K562 (cell line): ENCODE measurements around the gene DEDD2. TPM values are rescaled to one million over a fixed set of nuclear protein-coding genes. Genes with fewer than 3 reads are reported as not detected.

Experiments
- ATAC-seq: fragments of 200-7000 bp; cut with Tn5 transposase; 3 replicates; pipeline ENCODE4 v1.9.1; 2020; ENCODE audit warnings: moderate library complexity
- BruUV-seq: library from RNA; stranded (reverse); fragments of 400-500 nt; replicated peaks from 2 replicates; lab custom pipeline; 2021; lab: Mats Ljungman, UMichigan
- CTCF ChIA-PET: fragments of 300-600 bp; formaldehyde crosslinking; extraction: SDS; loops from one replicate; lab custom pipeline; 2021; ENCODE audit warnings: low intra/inter-chr PET ratio; lab: Yijun Ruan, JAX
- POLR2A ChIA-PET: fragments of 300-600, 350-650 bp; sonication (Branson Sonifier 250); formaldehyde crosslinking; extraction: SDS; loops from one replicate; lab custom pipeline; 2021; ENCODE audit warnings: antibody characterized with exemption, inconsistent platforms; lab: Yijun Ruan, JAX
- DNase-seq, 4 experiments: peaks; one replicate each; pipeline versions ENCODE4 v3.0.0 to v3.0.0-alpha.2; 2011 to 2018; ENCODE audit warnings: low spot score in 3 of 4, mixed read lengths in 3 of 4; ENCODE audit errors: extremely low read depth in 1 of 4
- FAIRE-seq: peaks from 2 replicates; lab custom pipeline; 2011; peaks lifted over from hg19 to GRCh38; lab: Jason Lieb, UNC
- H2AFZ ChIP-seq: 2 replicates; pipeline ENCODE4 v1.6.0; 2011; ENCODE audit warnings: low read depth, low read length, control low read depth, inconsistent platforms
- H3K27ac ChIP-seq: fragments of 200-600 bp; 3 replicates; pipeline ENCODE4 v1.8.0; 2011; ENCODE audit warnings: low read depth, mild to moderate bottlenecking, control low read depth, inconsistent platforms, low read length, moderate library complexity, mixed read lengths; ENCODE audit errors: extremely low read depth
- H3K27me3 ChIP-seq, 2 experiments: fragments of 300-600 bp in 1 of 2; 2 replicates in 1 of 2; 3 replicates in 1 of 2; pipeline versions ENCODE4 v1.6.0 to v1.8.0; 2011; ENCODE audit warnings: inconsistent platforms in 2 of 2, low read length in 2 of 2, mild to moderate bottlenecking in 1 of 2, mixed read lengths in 1 of 2, moderate library complexity in 1 of 2; ENCODE audit not compliant: control insufficient read depth in 2 of 2, insufficient read depth in 2 of 2
- H3K36me3 ChIP-seq: fragments of 300-600 bp; 3 replicates; pipeline ENCODE4 v1.8.0; 2011; ENCODE audit warnings: mild to moderate bottlenecking, low read length, inconsistent platforms; ENCODE audit not compliant: control insufficient read depth, insufficient read depth
- H3K4me1 ChIP-seq, 2 experiments: fragments of 200-600 bp in 1 of 2; replicated peaks in 1 of 2; 2 replicates in 1 of 2; 3 replicates in 1 of 2; pipeline versions ENCODE4 v1.5.1 to v1.8.0; 2011; ENCODE audit warnings: inconsistent platforms in 2 of 2, low read length in 2 of 2, mild to moderate bottlenecking in 1 of 2, mixed read lengths in 1 of 2, moderate library complexity in 1 of 2; ENCODE audit not compliant: control insufficient read depth in 2 of 2, insufficient read depth in 2 of 2
- H3K4me2 ChIP-seq: 2 replicates; pipeline ENCODE4 v1.6.1; 2011; ENCODE audit warnings: low read length, control low read depth, inconsistent platforms, mixed read lengths; ENCODE audit not compliant: insufficient read depth
- H3K4me3 ChIP-seq: fragments of 200-600 bp; sonication (generic), shearing (Covaris generic); 2 replicates; pipeline ENCODE4 v1.5.1; 2016; ENCODE audit warnings: control low read depth, inconsistent platforms
- H3K79me2 ChIP-seq: fragments of 200-600 bp; 3 replicates; pipeline ENCODE4 v1.8.0; 2011; ENCODE audit warnings: low read length, inconsistent platforms; ENCODE audit not compliant: control insufficient read depth, insufficient read depth
- H3K9ac ChIP-seq, 2 experiments: 2 replicates each; pipeline versions ENCODE4 v1.6.0 to v1.6.1; 2011; ENCODE audit warnings: low read depth in 2 of 2, low read length in 2 of 2, control low read depth in 1 of 2, inconsistent platforms in 1 of 2, mild to moderate bottlenecking in 1 of 2, mixed read lengths in 1 of 2; ENCODE audit not compliant: insufficient read depth in 1 of 2
- H3K9me1 ChIP-seq: one replicate; pipeline ENCODE4 v1.6.0; 2011; ENCODE audit warnings: inconsistent platforms, mild to moderate bottlenecking, low read length, moderate library complexity; ENCODE audit not compliant: control insufficient read depth, insufficient read depth
- H3K9me3 ChIP-seq: replicated peaks from 2 replicates; pipeline ENCODE4 v1.5.1; 2011; ENCODE audit warnings: low read depth, low read length, inconsistent platforms; ENCODE audit not compliant: control insufficient read depth, insufficient read depth
- H4K20me1 ChIP-seq: replicated peaks from 2 replicates; pipeline ENCODE4 v1.6.1; 2011; ENCODE audit warnings: low read length, inconsistent platforms, mixed read lengths; ENCODE audit not compliant: control insufficient read depth, insufficient read depth
- HIVEP1 ChIP-seq: fragments of 250-450 bp; sonication (Bioruptor Pico); IDR thresholded peaks from 2 replicates; pipeline ENCODE4 v1.4.0; 2020; ENCODE audit warnings: mild to moderate bottlenecking
- MXI1 ChIP-seq: IDR thresholded peaks from 2 replicates; pipeline ENCODE4 v1.6.1; 2011; ENCODE audit warnings: low read depth, mild to moderate bottlenecking, improper control_type of control experiment, low read length
- POLR2AphosphoS2 ChIP-seq: IDR thresholded peaks from 2 replicates; pipeline ENCODE4 v1.6.1; 2012; ENCODE audit warnings: low read length, improper control_type of control experiment
- POLR2G ChIP-seq: fragments of 200-400 bp; formaldehyde crosslinking; IDR thresholded peaks from 2 replicates; pipeline ENCODE4 v1.6.1; 2017; ENCODE audit warnings: low read depth, mild to moderate bottlenecking, antibody characterized with exemption, low read length, moderate library complexity
- ZBTB33 ChIP-seq: sonication (generic); formaldehyde crosslinking; IDR thresholded peaks from 2 replicates; pipeline ENCODE4 v1.8.1; 2023; ENCODE audit warnings: mild to moderate bottlenecking, missing genetic modification reagents
- WGBS: fragments of 100-300 bp; shearing (Covaris generic); methylation state at CpG from one replicate; pipeline ENCODE4 v1.1.6; 2016; ENCODE audit warnings: low coverage, mixed read lengths; ENCODE audit not compliant: insufficient coverage; ENCODE audit errors: missing lambda C conversion rate; 5-methylcytosine and 5-hydroxymethylcytosine counted together
- in situ Hi-C: fragments of 300-500 bp; cut with MboI; formaldehyde crosslinking; loops from 4 replicates; pipeline ENCODE4 v1.15.0; 2018; ENCODE audit warnings: inconsistent platforms, mixed read lengths
- intact Hi-C: fragments of 100-400 bp; cut with micrococcal nuclease; formaldehyde crosslinking; loops from 2 replicates; pipeline ENCODE4 v1.14.2; 2022
- polyA plus RNA-seq, 8 experiments: library from polyadenylated mRNA; depleted of rRNA in 4 of 8; stranded (reverse) in 5 of 8; unstranded in 3 of 8; fragments of >200 nt; fragmentation: Nextera tagmentation in 2 of 8; fragmentation: Illumina TruSeq in 1 of 8; extraction: Ambion mirVana in 2 of 8; extraction: Trizol in 1 of 8; gene quantifications; 2 replicates each; pipeline versions ENCODE4 v1.2.1 to v1.2.3, GENCODE V29; 2011 to 2014; ENCODE audit warnings: inconsistent platforms in 1 of 8, missing spikeins in 1 of 8
- total RNA-seq, 7 experiments: library from RNA; depleted of rRNA in 6 of 7; stranded (reverse); fragments of >200 nt in 6 of 7; fragmentation: Illumina TruSeq in 2 of 7; extraction: Trizol in 2 of 7; gene quantifications; 2 replicates each; pipeline versions ENCODE4 v1.2.1 to v1.2.3, GENCODE V29; 2011 to 2021; ENCODE audit warnings: low replicate concordance in 1 of 7

The DEDD2 gene
- total and polyA plus RNA-seq, 9 of the 15 experiments (the other 6 are each of a cell fraction or from before 2014, with no cell fraction given) = 4.3 to 43.0 (median 29.2) TPM

GRCh38 chr19:42225718-42226292 lies 8.3 kb upstream of the DEDD2 start:
- H2AFZ ChIP-seq = no peak overlapping the region
- no peak overlapping the region for H3K27ac ChIP-seq
- CTCF ChIA-PET = no interaction called here
- POLR2A ChIA-PET = interaction anchor here (0.6 to 7.2 kb wide), 3 partner anchors 14 to 1793 kb away, joined by 3 to 116 read pairs (median 3); partner anchors contain the start of gene GSK3A
- intact Hi-C loops (loop anchor here (5.0 kb wide), 1 partner anchor 44 kb away; no protein-coding TSS in a partner anchor), in situ Hi-C loops (no loop called here)
- WGBS = 95% methylated on average over 19 of the region's 33 CpGs
- H3K4me2 ChIP-seq = no peak overlapping the region
- peak; percentile 49; the same call in 1 of the 2 replicates for TF ChIP-seq POLR2G
- TF ChIP-seq POLR2AphosphoS2 = no peak
- no peak for TF ChIP-seq HIVEP1 (CRISPR knock-in tag)
- TF ChIP-seq MXI1 = no peak
- TF ChIP-seq ZBTB33 (CRISPR knock-in tag) = peak; percentile 64
- peaks cover 69% of the 10 kb centered on the region for H3K79me2 ChIP-seq
- FAIRE-seq = no peak
- H3K9me3 ChIP-seq = no peaks in the 10 kb centered on the region
- H3K4me1 ChIP-seq = peaks cover 21 to 43% of the 10 kb centered on the region in 2 experiments
- peaks cover 78% of the 10 kb centered on the region for H3K36me3 ChIP-seq
- H3K9me1 ChIP-seq = no peaks in the 10 kb centered on the region
- no TSS peak for BruUV-seq
- peaks cover 23% of the 10 kb centered on the region for H4K20me1 ChIP-seq
- no peak for ATAC-seq
- DNase-seq = no peak
- no peak overlapping the region for H3K4me3 ChIP-seq
- H3K27me3 ChIP-seq = no peaks in the 10 kb centered on the region
- no peak overlapping the region for H3K9ac ChIP-seq
